ENCODE measurements around the gene F2R.

Gene F2R

DNA sequence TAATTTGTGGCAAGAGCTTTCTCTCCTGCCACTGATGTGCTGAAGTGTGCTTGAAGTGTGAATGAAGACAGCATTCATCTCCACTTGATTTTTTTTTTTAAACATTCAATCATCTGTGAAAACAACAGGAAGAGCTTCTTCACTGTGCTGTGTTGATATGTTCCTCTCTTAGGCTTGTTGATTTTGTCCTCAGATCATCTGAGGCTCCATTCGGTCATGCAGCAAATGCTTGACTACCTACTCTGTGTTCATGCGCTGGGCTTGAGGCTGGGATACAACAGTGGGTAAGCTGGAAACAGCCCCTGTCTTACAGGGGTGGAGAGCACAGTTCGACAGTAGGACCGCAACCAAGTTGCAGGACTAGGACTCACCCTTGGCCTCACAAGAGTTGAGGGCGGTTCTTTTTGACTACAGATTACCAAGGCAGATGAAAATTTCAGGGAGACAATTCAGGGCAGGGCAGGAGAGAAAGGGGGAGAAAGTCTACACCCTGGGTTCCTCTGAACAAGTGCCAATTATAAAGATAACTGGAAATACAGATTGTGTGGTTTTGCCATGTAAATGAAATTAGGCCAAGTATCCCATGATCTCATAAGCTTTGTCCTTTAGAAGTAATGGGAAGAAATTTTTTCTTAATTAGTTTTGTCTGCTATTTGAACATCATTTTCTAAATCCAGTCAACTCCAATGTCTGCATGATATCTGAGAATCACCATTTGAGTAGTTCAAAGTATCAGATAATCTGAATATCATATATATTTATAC is 31.0 kb upstream of the F2R start:
- no peak for TF ChIP-seq CTCF (IDR thresholded peaks at IDR 0.05; ENCODE audit: extremely low read depth, missing control alignments)
- no peak for DNase-seq (ENCODE audit: low spot score)

- DNase-seq (ENCODE audit: low spot score) = no peak
- TF ChIP-seq CTCF (IDR thresholded peaks at IDR 0.05; ENCODE audit: extremely low read depth, missing control alignments) = no peak
These were observed 30.2 kb upstream of the F2R start for GRCh38 chr5:76685704-76686103.

- no peak for TF ChIP-seq CTCF (IDR thresholded peaks at IDR 0.05; ENCODE audit: extremely low read depth, missing control alignments)
- DNase-seq (ENCODE audit: low spot score) = no peak
These were observed 27.7 kb upstream of the F2R start for GRCh38 chr5:76688212-76688611.

DNA sequence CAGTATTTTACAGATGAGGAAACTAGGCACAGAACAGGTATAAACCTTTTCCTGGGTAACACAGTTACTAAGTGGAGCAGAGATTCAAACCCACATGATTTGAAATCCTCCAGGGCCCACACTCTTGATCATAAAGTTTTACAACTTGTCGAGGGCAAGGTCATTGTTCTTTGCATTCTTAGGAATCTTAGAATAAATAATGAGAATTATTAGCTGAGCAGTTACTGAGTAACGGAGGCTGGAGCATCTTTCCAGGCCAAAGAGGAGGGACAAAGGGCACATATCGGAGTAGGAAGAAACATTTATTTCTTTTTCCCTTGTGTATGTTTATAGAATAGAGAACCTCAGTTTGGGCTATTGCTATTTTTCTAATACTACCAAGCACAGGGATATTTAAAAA is 27.1 kb upstream of the F2R start:
- DNase-seq (ENCODE audit: low spot score) = no peak
- TF ChIP-seq CTCF (IDR thresholded peaks at IDR 0.05; ENCODE audit: extremely low read depth, missing control alignments) = no peak

DNA sequence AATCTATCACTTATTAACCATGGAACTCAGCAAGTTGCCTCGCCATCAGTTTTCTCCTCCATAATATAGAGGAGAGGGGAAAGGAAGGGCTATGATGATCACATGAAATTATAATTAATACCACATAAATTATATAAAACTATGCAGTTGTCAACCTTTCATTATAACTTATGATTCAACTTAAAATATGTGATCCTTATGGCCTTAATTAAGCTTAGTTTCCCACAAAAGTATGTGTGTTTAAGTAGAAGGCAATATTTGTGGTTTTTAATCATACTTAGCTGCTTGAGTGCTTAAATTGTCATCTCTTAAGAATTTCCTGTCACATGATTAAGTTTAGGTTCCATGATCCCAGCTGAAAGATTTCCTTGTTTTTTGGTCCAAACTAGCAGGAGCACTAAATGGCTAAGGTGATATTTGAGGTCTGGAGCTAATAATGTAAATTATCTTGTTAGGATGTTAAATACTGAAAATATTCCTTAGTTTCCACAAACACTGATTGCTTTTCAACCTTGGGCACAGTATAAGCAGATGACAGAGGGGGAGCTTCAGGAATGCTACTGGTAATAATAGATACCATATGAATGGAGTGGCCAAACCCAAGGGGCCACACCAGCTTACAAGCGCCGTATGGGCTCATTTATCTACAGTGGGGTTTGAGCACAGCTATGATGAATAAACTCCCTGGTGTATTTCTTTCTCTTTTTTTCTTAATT is 26.4 kb upstream of the F2R start:
- DNase-seq (ENCODE audit: low spot score) = no peak
- TF ChIP-seq CTCF (IDR thresholded peaks at IDR 0.05; ENCODE audit: extremely low read depth, missing control alignments) = no peak

GRCh38 chr5:76690037-76690679 is 25.8 kb upstream of the F2R start:
- TF ChIP-seq CTCF (IDR thresholded peaks at IDR 0.05; ENCODE audit: extremely low read depth, missing control alignments) = no peak
- no peak for DNase-seq (ENCODE audit: low spot score)
